ENCODE results near the gene TRPM5. TPM values are rescaled to one million over a fixed set of nuclear protein-coding genes. Genes with fewer than 3 reads are reported as not detected.

The TRPM5 gene
- total and polyA plus RNA-seq, 7 donors, result 0.60 to 2.8 TPM; not detected in 5

GRCh38 chr11:2453436-2453835 is 9.1 kb upstream of the TRPM5 start:
- H3K36me3 ChIP-seq, result no peaks in the 10 kb centered on the region
- H3K27ac ChIP-seq, result no peak overlapping the region
- H3K4me3 ChIP-seq, result no peak overlapping the region
- peaks cover 0 to 38% (median 6%) of the 10 kb centered on the region in 3 donors for H3K27me3 ChIP-seq
- H3K9me3 ChIP-seq, result peaks cover 0 to 2% (median 0%) of the 10 kb centered on the region in 4 donors
- intact Hi-C loops (cut with DNase I), result no loop called here
- DNase-seq, result no peak
- TF ChIP-seq EP300 (IDR thresholded peaks at IDR 0.05), result no peak
- no peaks in the 10 kb centered on the region for H3K4me1 ChIP-seq
- WGBS, 2 donors, result 95 to 98% methylated on average over 5 of the region's 5 CpGs

GRCh38 chr11:2452321-2453012 is 8.2 kb upstream of the TRPM5 start:
- 74 to 80% methylated on average over 20 of the region's 20 CpGs for WGBS, 2 donors
- H3K36me3 ChIP-seq, result no peaks in the 10 kb centered on the region
- H3K27me3 ChIP-seq, result peaks cover 0 to 48% (median 12%) of the 10 kb centered on the region in 3 donors
- H3K27ac ChIP-seq, result no peak overlapping the region
- H3K4me3 ChIP-seq, result no peak overlapping the region
- H3K4me1 ChIP-seq, result no peaks in the 10 kb centered on the region
- TF ChIP-seq CTCF (IDR thresholded peaks at IDR 0.05) (no peak), POLR2A (IDR thresholded peaks at IDR 0.05) (no peak), POLR2AphosphoS5 (IDR thresholded peaks at IDR 0.05) (no peak), EP300 (IDR thresholded peaks at IDR 0.05) (no peak)
- H3K9me3 ChIP-seq, result peaks cover 0 to 2% (median 0%) of the 10 kb centered on the region in 4 donors
- no peak for DNase-seq
- intact Hi-C loops (cut with DNase I), result no loop called here

GRCh38 chr11:2451916-2452315 is 7.6 kb upstream of the TRPM5 start:
- no peaks in the 10 kb centered on the region for H3K36me3 ChIP-seq
- TF ChIP-seq CTCF (IDR thresholded peaks at IDR 0.05) (no peak), POLR2A (IDR thresholded peaks at IDR 0.05) (no peak)
- H3K9me3 ChIP-seq, result peaks cover 0 to 2% (median 0%) of the 10 kb centered on the region in 4 donors
- intact Hi-C loops (cut with DNase I), result no loop called here
- no peaks in the 10 kb centered on the region for H3K4me1 ChIP-seq
- no peak overlapping the region for H3K27ac ChIP-seq
- H3K27me3 ChIP-seq, result peaks cover 0 to 53% (median 17%) of the 10 kb centered on the region in 3 donors
- WGBS, 2 donors, result 78 to 80% methylated on average over 6 of the region's 6 CpGs
- H3K4me3 ChIP-seq, result no peak overlapping the region
- no peak for DNase-seq

GRCh38 chr11:2451336-2451735 is 7.0 kb upstream of the TRPM5 start:
- TF ChIP-seq POLR2AphosphoS5 (IDR thresholded peaks at IDR 0.05), result no peak
- TF ChIP-seq EP300 (IDR thresholded peaks at IDR 0.05), result no peak
- TF ChIP-seq POLR2A (IDR thresholded peaks at IDR 0.05), result no peak
- TF ChIP-seq CTCF (IDR thresholded peaks at IDR 0.05), result no peak
- H3K27ac ChIP-seq, result no peak overlapping the region
- H3K4me1 ChIP-seq, result peaks cover 0 to 2% (median 0%) of the 10 kb centered on the region in 4 donors
- no peak overlapping the region for H3K4me3 ChIP-seq
- intact Hi-C loops (cut with DNase I), result no loop called here
- H3K9me3 ChIP-seq, result peaks cover 0 to 2% (median 0%) of the 10 kb centered on the region in 4 donors
- DNase-seq, result no peak
- H3K36me3 ChIP-seq, result no peaks in the 10 kb centered on the region
- WGBS, 2 donors, result 93 to 95% methylated on average over 15 of the region's 15 CpGs
- H3K27me3 ChIP-seq, result peaks cover 0 to 59% (median 22%) of the 10 kb centered on the region in 3 donors

- intact Hi-C loops (cut with DNase I), result no loop called here
- TF ChIP-seq POLR2AphosphoS5 (IDR thresholded peaks at IDR 0.05) (no peak), EP300 (IDR thresholded peaks at IDR 0.05) (no peak), POLR2A (IDR thresholded peaks at IDR 0.05) (no peak), CTCF (IDR thresholded peaks at IDR 0.05) (no peak)
- no peaks in the 10 kb centered on the region for H3K9me3 ChIP-seq
- peaks cover 0 to 11% (median 0%) of the 10 kb centered on the region in 4 donors for H3K4me1 ChIP-seq
- WGBS, 2 donors, result 81% methylated on average over 19 of the region's 19 CpGs
- DNase-seq, result no peak
- no peak overlapping the region for H3K27ac ChIP-seq
- H3K36me3 ChIP-seq, result no peaks in the 10 kb centered on the region
- no peak overlapping the region for H3K4me3 ChIP-seq
- peaks cover 7 to 67% (median 31%) of the 10 kb centered on the region in 3 donors for H3K27me3 ChIP-seq
Observed at GRCh38 chr11:2450321-2451041, 6.2 kb upstream of the TRPM5 start.

Data from sigmoid colon (tissue), 7 donors.